GM19351 (cell line): ENCODE measurements around the gene OR5L1.

Source experiments
- ATAC-seq: cut with Tn5 transposase; IDR thresholded peaks from one replicate; pipeline ENCODE4 v1.9.1; 2021; ENCODE audit warnings: mild to moderate bottlenecking, moderate library complexity; ENCODE audit not compliant: unreplicated experiment

OR5L1 gene

DNA sequence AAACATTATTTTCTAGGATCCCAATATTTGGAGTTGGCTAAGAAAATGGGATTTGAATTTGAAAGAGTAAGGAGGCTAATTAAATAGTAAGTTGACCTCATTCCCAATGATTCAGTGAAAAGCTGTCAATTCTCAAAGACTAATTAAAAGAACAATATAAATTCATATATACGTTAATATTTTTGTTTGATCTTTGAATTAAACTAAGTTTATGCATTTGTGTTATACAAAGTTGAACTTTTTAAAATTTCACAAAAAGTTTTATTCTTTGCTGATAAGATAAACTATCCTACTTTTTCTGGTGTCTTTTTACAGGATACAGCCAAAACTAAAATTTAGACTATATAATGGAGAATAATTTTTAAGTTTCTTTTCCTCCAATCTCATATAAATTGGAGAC lies at the start of gene OR5L1:
Gene OR5L1, plus strand, starts transcription at position 301 of the 400 bp plus-strand sequence. CDS start 100 bp downstream, outside the sequence.
- ATAC-seq: no peak

DNA sequence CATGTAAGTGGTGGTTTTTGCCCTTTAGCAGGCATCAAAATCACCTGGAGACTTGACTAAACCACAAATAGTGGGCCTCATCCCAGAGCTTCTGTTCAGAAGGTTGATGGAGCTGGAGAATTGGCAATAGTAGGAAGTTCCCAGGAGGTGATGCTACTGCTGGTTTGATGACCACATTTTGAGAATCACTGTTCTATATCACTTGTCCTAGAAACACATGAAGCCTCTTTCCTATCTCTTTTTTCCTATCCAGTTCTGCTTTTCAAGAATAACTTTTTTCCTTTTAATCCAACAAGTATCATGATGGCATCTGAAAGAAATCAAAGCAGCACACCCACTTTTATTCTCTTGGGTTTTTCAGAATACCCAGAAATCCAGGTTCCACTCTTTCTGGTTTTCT lies 38.0 kb upstream of the OR5L1 start, which contains the start of gene OR5D13:
Gene OR5D13, plus strand, starts transcription at position 301 of the 400 bp plus-strand sequence. Its CDS starts 0 bp downstream, at position 301.
- ATAC-seq: no peak

DNA sequence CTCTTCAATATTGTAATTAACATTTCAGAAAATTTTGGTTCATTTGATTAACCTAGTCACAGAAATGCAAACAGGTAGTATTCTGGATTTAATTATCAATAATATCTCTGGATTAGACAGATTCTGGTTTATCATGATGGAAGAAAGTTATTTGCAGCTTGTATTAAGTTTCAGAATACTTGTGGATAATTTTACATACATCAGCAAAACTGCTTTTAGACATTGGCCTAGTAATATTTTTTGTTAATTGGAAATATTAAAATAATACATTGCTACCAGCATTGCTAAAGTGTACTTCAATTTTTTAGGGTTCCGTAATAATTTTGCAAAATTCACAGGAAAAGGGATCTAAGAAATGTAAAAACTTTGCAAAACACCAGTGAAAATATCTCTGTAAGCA lies 19.6 kb upstream of the OR5L1 start:
- ATAC-seq: no peak

DNA sequence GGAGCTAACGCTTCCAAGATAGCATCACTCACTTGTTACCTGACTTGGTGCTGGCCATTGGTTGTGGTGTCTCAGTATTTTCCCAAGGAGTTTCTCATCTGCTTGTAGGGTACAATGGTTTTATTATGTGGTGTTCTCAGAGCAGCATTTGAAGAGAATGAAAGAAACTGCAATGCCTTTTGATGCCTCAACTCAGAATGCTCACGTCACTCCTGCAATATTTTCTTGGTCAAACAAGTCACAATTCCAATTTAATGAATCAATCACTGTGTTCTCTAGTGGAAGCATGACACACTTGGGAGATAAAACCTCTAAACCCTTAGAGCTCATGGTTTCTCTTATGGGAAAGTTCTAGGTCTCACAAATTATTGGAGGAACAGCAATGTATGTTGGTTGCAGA lies 17.8 kb upstream of the OR5L1 start:
- no peak for ATAC-seq

DNA sequence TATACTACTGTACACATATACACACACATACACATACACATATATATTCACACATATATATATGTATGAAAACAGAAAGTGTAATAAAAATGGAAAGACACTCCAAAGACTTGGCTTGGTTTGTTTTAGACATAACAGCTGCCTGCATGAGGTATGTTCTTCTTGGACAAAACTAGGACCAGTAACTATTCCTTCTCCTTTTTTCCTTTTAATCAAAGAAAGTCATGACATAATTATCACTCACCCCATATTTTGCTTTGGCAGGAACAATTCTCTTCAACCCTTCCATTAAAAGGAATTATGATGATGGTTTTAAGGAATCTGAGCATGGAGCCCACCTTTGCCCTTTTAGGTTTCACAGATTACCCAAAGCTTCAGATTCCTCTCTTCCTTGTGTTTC lies 15.9 kb upstream of the OR5L1 start, which contains the start of gene OR5D14:
Gene OR5D14, plus strand, starts transcription at position 301 of the 400 bp plus-strand sequence. Its CDS starts 0 bp downstream, at position 301.
- no peak for ATAC-seq

DNA sequence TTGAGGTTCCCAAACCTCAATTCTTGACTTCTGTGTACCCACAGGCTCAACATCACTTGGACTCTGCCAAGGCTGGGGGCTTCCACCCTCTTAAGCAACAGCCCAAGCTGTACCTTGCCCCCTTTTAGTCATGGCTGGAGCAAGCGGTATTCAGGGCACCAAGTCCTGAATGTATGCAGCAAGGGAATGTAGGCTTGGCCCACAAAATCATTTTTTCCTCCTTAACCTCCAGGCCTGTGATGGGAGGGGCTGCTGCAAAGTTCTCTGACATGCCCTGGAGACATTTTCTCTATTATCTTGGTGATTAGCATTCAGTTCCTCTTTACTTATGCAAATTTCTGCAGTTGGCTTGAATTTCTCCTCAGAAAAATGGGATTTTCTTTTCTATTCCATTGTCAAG lies 4.9 kb upstream of the OR5L1 start:
- ATAC-seq: no peak

DNA sequence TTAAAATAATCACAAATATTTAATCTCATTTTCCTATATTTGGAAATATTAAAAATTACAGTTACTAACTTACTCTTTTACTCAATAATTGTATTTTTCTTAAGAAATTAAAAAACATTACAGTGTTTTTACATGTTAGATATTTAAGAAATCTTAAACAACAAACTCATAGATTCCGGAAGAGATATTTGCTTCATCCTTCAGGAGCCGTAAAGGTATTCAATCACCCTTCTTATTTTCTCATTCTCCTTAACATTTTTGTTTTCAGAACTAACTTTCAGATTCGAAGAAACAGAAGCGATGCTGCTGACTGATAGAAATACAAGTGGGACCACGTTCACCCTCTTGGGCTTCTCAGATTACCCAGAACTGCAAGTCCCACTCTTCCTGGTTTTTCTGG lies 8.2 kb downstream of the OR5L1 start, which contains the start of gene OR5D18:
Gene OR5D18, plus strand, starts transcription at position 301 of the 400 bp plus-strand sequence. Its CDS starts 0 bp downstream, at position 301.
- no peak for ATAC-seq

DNA sequence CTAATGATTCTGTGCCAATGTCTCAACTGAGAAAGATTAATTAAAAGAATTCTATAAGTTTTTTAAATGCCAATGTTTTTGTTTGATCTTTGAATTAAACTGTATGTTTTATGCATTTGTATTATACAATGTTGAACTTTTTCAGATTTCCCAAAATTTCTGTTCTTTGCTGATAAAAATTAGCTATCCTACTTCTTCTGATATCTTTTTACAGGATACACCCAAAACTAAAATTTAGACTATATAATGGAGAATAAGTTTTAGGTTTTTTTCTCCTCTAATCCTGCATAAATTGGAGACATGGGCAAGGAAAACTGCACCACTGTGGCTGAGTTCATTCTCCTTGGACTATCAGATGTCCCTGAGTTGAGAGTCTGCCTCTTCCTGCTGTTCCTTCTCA lies 15.8 kb downstream of the OR5L1 start, which contains the start of gene OR5L2:
Gene OR5L2, plus strand, starts transcription at position 301 of the 400 bp plus-strand sequence. Its CDS starts 0 bp downstream, at position 301.
- no peak for ATAC-seq

DNA sequence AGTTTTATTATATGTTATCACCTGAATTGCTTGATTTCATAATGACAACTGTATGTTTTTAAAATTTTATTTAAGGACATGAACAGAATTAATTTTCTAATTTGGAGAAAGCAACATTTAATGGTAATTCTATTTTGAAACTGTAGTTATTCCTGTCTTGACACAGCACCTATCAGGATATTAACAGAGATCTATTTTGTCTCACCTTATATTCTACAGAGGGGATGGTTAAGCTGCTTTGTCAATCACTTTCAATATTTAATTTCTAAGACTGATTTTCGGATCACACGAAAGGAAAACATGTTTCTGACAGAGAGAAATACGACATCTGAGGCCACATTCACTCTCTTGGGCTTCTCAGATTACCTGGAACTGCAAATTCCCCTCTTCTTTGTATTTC lies 27.3 kb downstream of the OR5L1 start, which contains the start of gene OR5D16:
Gene OR5D16, plus strand, starts transcription at position 301 of the 400 bp plus-strand sequence. Its CDS starts 0 bp downstream, at position 301.
- no peak for ATAC-seq

DNA sequence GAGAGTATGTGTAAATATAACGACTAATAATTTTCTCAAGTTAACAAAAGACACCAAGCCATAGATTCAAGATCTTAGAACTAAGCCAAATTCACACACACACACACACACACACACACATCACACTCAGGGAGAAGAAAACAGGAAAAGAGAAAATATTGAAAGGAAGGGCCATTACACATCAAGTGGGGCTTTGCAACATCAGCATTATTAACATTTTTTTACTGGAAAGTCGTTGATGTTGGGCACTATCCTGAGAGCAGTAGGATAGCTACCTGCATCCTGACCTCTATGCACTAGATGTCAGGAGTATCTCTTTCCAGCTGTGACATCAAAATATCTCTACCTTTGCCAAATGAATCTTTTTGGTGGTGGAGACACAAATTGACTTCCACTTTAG lies 36.3 kb downstream of the OR5L1 start:
- no peak for ATAC-seq

DNA sequence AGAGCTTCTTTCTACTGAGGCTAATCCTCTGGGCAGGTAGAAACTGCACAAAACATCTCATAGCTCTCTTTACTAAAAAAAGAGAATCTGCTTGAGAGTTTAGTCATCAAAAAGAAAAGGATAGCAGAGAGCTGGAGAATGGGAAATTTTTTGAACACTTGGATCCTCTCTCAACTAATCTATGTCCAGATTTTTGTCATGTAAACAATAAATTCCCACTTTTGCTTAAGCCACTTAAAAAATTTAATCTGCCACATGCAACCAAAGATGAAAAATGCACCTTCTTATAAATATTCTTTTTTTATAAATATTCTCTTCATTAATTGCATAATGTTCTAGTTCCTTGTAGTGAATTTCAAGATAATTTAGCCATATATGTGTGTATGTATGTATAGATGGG lies 37.9 kb downstream of the OR5L1 start:
- ATAC-seq: no peak

DNA sequence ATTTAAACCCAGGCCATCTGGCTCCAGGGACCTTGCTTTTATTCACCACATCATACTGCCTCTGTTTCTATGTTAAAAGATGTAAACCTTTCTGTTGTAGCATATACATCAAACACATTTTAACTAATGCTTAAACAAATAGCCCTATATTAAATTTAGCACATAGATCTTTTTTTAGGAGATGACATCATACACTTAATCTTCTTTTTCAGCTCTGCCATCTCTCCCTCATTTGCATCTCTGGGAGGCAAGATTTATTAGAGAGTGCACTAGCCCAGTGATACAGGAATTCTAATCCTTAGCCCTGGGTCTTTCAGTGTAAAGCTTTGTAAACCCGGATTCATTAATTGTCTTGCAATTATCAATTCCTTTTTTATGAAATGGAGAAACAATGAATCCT lies 41.0 kb downstream of the OR5L1 start:
- ATAC-seq: no peak

DNA sequence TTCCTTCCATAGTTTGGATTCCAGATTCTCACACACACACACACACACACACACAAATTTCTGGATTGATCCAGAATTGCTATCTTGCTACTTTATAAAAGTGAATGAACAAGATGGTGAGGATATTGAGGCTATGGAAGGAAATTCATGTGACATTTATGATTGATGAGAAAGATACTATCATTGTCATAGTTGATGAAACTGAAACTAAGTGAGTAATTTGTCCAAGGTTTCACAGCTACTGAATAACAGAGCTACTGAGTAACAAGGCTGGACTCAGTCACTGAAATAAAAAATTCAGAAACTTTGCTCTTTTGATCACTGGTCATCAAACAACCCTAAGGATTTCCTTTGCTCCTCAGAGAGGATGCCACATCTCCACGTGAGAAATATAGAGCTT lies 43.5 kb downstream of the OR5L1 start:
- ATAC-seq: no peak
